Right atrium auricular region (tissue), 2 donors: Measurements from ENCODE around the gene ESPNL. TPM values are rescaled to one million over a fixed set of nuclear protein-coding genes. Genes with fewer than 3 reads are reported as not detected.

Experiments used
- DNase-seq: peaks from one replicate; pipeline ENCODE4 v3.0.0-alpha.2; 2019; ENCODE audit warnings: low spot score
- H3K27ac ChIP-seq, 2 donors: fragments of 200-600 bp; sonication (generic); 1 replicate in 1 of 2; 2 replicates in 1 of 2; pipeline ENCODE4 v1.5.1; 2016 to 2019
- H3K27me3 ChIP-seq, 2 donors: fragments of 200-600 bp; sonication (generic); one replicate each; pipeline versions ENCODE4 v1.5.1 to v1.6.0; 2017 to 2019
- H3K36me3 ChIP-seq: fragments of 200-600 bp; sonication (generic); one replicate; pipeline ENCODE4 v1.5.1; 2016
- H3K4me1 ChIP-seq, 2 donors: fragments of 200-600 bp; sonication (generic); one replicate each; pipeline versions ENCODE4 v1.5.1 to v1.6.0; 2017 to 2019
- H3K4me3 ChIP-seq, 2 donors: fragments of 200-600 bp; sonication (generic); 1 replicate in 1 of 2; 2 replicates in 1 of 2; pipeline ENCODE4 v1.5.1; 2017 to 2019; ENCODE audit warnings: mild to moderate bottlenecking in 1 of 2, moderate library complexity in 1 of 2
- H3K9me3 ChIP-seq, 2 donors: fragments of 200-600 bp; sonication (generic); one replicate each; pipeline ENCODE4 v1.5.1; 2019
- CTCF ChIP-seq, 2 donors: fragments of 200-600 bp; sonication (generic); IDR thresholded peaks; one replicate each; pipeline ENCODE4 v1.5.1; 2019; ENCODE audit warnings: antibody characterized with exemption in 2 of 2
- total RNA-seq, 2 donors: library from RNA; depleted of rRNA; stranded (reverse); fragments of >200 nt; gene quantifications; one replicate each; pipeline ENCODE4 v1.1.0, GENCODE V29; 2016

The ESPNL gene
- total RNA-seq, 2 donors from 2014 or later: 0.26 to 2.0 TPM

GRCh38 chr2:238128061-238128440 is 27.9 kb downstream of the ESPNL start:
- Histone ChIP-seq H3K4me3 (no peak overlapping the region), H3K27ac (no peak overlapping the region), H3K27me3 (no peaks in the 10 kb centered on the region), H3K4me1 (peaks cover 0 to 6% of the 10 kb centered on the region in 2 donors), H3K36me3 (no peaks in the 10 kb centered on the region), H3K9me3 (no peaks in the 10 kb centered on the region)
- DNase-seq: no peak
- no peak for TF ChIP-seq CTCF (IDR thresholded peaks at IDR 0.05)

- TF ChIP-seq CTCF (IDR thresholded peaks at IDR 0.05): no peak
- DNase-seq: no peak
Observed at GRCh38 chr2:238128534-238129001, 28.4 kb downstream of the ESPNL start.

GRCh38 chr2:238129166-238130010 is 29.2 kb downstream of the ESPNL start:
- Histone ChIP-seq H3K4me1 (peaks cover 0 to 6% of the 10 kb centered on the region in 2 donors), H3K27ac (no peak overlapping the region), H3K4me3 (no peak overlapping the region), H3K36me3 (no peaks in the 10 kb centered on the region), H3K27me3 (no peaks in the 10 kb centered on the region), H3K9me3 (no peaks in the 10 kb centered on the region)
- no peak for TF ChIP-seq CTCF (IDR thresholded peaks at IDR 0.05)
- no peak for DNase-seq

More at GRCh38 chr2:238128534-238129001, 28.4 kb downstream of the ESPNL start:
- H3K9me3 ChIP-seq: no peaks in the 10 kb centered on the region
- H3K36me3 ChIP-seq: no peaks in the 10 kb centered on the region
- H3K4me3 ChIP-seq: no peak overlapping the region
- no peak overlapping the region for H3K27ac ChIP-seq
- peaks cover 0 to 6% of the 10 kb centered on the region in 2 donors for H3K4me1 ChIP-seq
- H3K27me3 ChIP-seq: no peaks in the 10 kb centered on the region

GRCh38 chr2:238130111-238130695 is 30.1 kb downstream of the ESPNL start:
- DNase-seq: no peak

More at GRCh38 chr2:238130111-238130695, 30.1 kb downstream of the ESPNL start:
- no peaks in the 10 kb centered on the region for H3K9me3 ChIP-seq
- no peak overlapping the region for H3K27ac ChIP-seq
- peaks cover 0 to 6% of the 10 kb centered on the region in 2 donors for H3K4me1 ChIP-seq
- H3K4me3 ChIP-seq: no peak overlapping the region
- no peak for TF ChIP-seq CTCF (IDR thresholded peaks at IDR 0.05)
- no peaks in the 10 kb centered on the region for H3K36me3 ChIP-seq
- no peaks in the 10 kb centered on the region for H3K27me3 ChIP-seq
